Stimulated activated naive CD8-positive, alpha-beta T cell treated with anti-CD3 and anti-CD28 coated beads, Interleukin-15, amount 100 ng/mL, for 72 hours (primary cell): Measurements from ENCODE around the gene ZBTB46.

Experiments
- ATAC-seq: fragments of 150-1000 bp; cut with Tn5 transposase; 2 replicates; pipeline ENCODE4 v1.10.0; 2021; ENCODE audit warnings: mild to moderate bottlenecking, moderate library complexity
- DNase-seq, 2 donors: peaks; one replicate each; pipeline ENCODE4 v3.0.0; 2021 to 2022
- H3K27ac Mint-ChIP-seq, 2 donors: one replicate each; pipeline ENCODE4 v1.8.0; 2022; ENCODE audit warnings: mild to moderate bottlenecking in 2 of 2, mixed read lengths in 2 of 2, moderate library complexity in 2 of 2
- H3K27me3 Mint-ChIP-seq: one replicate; pipeline ENCODE4 v1.8.0; 2022; ENCODE audit warnings: mixed read lengths
- H3K4me1 Mint-ChIP-seq: one replicate; pipeline ENCODE4 v1.8.0; 2022; ENCODE audit warnings: mild to moderate bottlenecking, mixed read lengths
- H3K4me3 Mint-ChIP-seq, 2 donors: one replicate each; pipeline ENCODE4 v1.8.0; 2022; ENCODE audit warnings: mild to moderate bottlenecking in 2 of 2, mixed read lengths in 2 of 2, moderate library complexity in 1 of 2
- H3K9me3 Mint-ChIP-seq, 2 donors: one replicate each; pipeline ENCODE4 v1.8.0; 2022; ENCODE audit warnings: mixed read lengths in 2 of 2

Gene ZBTB46

GRCh38 chr20:63835021-63835858, 4.2 kb upstream of the ZBTB46 start:
- H3K9me3 Mint-ChIP-seq, result no peaks in the 10 kb centered on the region
- H3K4me1 Mint-ChIP-seq, result peaks cover 13% of the 10 kb centered on the region
- H3K27me3 Mint-ChIP-seq, result peaks cover 52% of the 10 kb centered on the region
- ATAC-seq, result peak; percentile 18
- no peak overlapping the region for H3K27ac Mint-ChIP-seq
- H3K4me3 Mint-ChIP-seq, result no peak overlapping the region
- no peak for DNase-seq

GRCh38 chr20:63834491-63834880, 3.4 kb upstream of the ZBTB46 start:
- H3K9me3 Mint-ChIP-seq, result no peaks in the 10 kb centered on the region
- peaks cover 55% of the 10 kb centered on the region for H3K27me3 Mint-ChIP-seq
- DNase-seq (no peak), ATAC-seq (no peak)
- H3K27ac Mint-ChIP-seq, result no peak overlapping the region
- peaks cover 21% of the 10 kb centered on the region for H3K4me1 Mint-ChIP-seq
- no peak overlapping the region for H3K4me3 Mint-ChIP-seq

GRCh38 chr20:63833776-63834490, 2.9 kb upstream of the ZBTB46 start:
- peaks cover 61% of the 10 kb centered on the region for H3K27me3 Mint-ChIP-seq
- H3K27ac Mint-ChIP-seq, result no peak overlapping the region
- no peak for ATAC-seq
- H3K4me1 Mint-ChIP-seq, result peaks cover 26% of the 10 kb centered on the region
- H3K4me3 Mint-ChIP-seq, result no peak overlapping the region
- no peaks in the 10 kb centered on the region for H3K9me3 Mint-ChIP-seq
- no peak for DNase-seq

- Mint-ChIP-seq H3K9me3 (no peaks in the 10 kb centered on the region), H3K4me1 (peaks cover 17% of the 10 kb centered on the region), H3K27me3 (peaks cover 59% of the 10 kb centered on the region), H3K27ac (no peak overlapping the region), H3K4me3 (peak overlapping the region; percentile 35 to 53)
- ATAC-seq (no peak), DNase-seq (no peak)
These were observed 1.1 kb upstream of the ZBTB46 start for GRCh38 chr20:63831993-63832686.

- H3K4me3 Mint-ChIP-seq, result peak overlapping the region in 1 of 2 donors; percentile 37
- ATAC-seq, result peak; percentile 3
- H3K27ac Mint-ChIP-seq, result no peak overlapping the region
- no peak for DNase-seq
- peaks cover 15% of the 10 kb centered on the region for H3K4me1 Mint-ChIP-seq
- peaks cover 60% of the 10 kb centered on the region for H3K27me3 Mint-ChIP-seq
- no peaks in the 10 kb centered on the region for H3K9me3 Mint-ChIP-seq
These were observed 555 bp upstream of the ZBTB46 start for GRCh38 chr20:63831646-63831992.

- Mint-ChIP-seq H3K4me3 (peak overlapping the region; percentile 88 to 89), H3K4me1 (peaks cover 15% of the 10 kb centered on the region), H3K9me3 (no peaks in the 10 kb centered on the region), H3K27me3 (peaks cover 73% of the 10 kb centered on the region), H3K27ac (no peak overlapping the region)
- peak; percentile 22 for ATAC-seq
- DNase-seq, result no peak
These were observed 874 bp downstream of the ZBTB46 start for GRCh38 chr20:63829945-63830835.

- ATAC-seq (no peak), DNase-seq (no peak)
- Mint-ChIP-seq H3K4me1 (peaks cover 15% of the 10 kb centered on the region), H3K4me3 (peak overlapping the region; percentile 88 to 89), H3K27ac (no peak overlapping the region), H3K9me3 (no peaks in the 10 kb centered on the region), H3K27me3 (peaks cover 76% of the 10 kb centered on the region)
These were observed 1.5 kb downstream of the ZBTB46 start for GRCh38 chr20:63829603-63829944.

GRCh38 chr20:63828951-63829350, 2.1 kb downstream of the ZBTB46 start:
- DNase-seq (no peak), ATAC-seq (no peak)
- Mint-ChIP-seq H3K4me3 (no peak overlapping the region), H3K27ac (no peak overlapping the region), H3K9me3 (no peaks in the 10 kb centered on the region), H3K27me3 (peaks cover 69% of the 10 kb centered on the region), H3K4me1 (peaks cover 15% of the 10 kb centered on the region)

- H3K27ac Mint-ChIP-seq, result no peak overlapping the region
- no peak overlapping the region for H3K4me3 Mint-ChIP-seq
- H3K4me1 Mint-ChIP-seq, result peaks cover 15% of the 10 kb centered on the region
- H3K9me3 Mint-ChIP-seq, result no peaks in the 10 kb centered on the region
- DNase-seq (no peak), ATAC-seq (no peak)
- peaks cover 65% of the 10 kb centered on the region for H3K27me3 Mint-ChIP-seq
These were observed 2.5 kb downstream of the ZBTB46 start for GRCh38 chr20:63828545-63828944.

GRCh38 chr20:63828124-63828523, 2.9 kb downstream of the ZBTB46 start:
- Mint-ChIP-seq H3K27ac (no peak overlapping the region), H3K4me1 (peaks cover 15% of the 10 kb centered on the region), H3K27me3 (peaks cover 61% of the 10 kb centered on the region), H3K4me3 (no peak overlapping the region), H3K9me3 (no peaks in the 10 kb centered on the region)
- no peak for DNase-seq
- no peak for ATAC-seq

GRCh38 chr20:63826753-63827152, 4.3 kb downstream of the ZBTB46 start:
- Mint-ChIP-seq H3K27ac (no peak overlapping the region), H3K27me3 (peaks cover 57% of the 10 kb centered on the region), H3K4me1 (peaks cover 15% of the 10 kb centered on the region), H3K9me3 (no peaks in the 10 kb centered on the region), H3K4me3 (no peak overlapping the region)
- no peak for ATAC-seq
- DNase-seq, result no peak

GRCh38 chr20:63825331-63826118, 5.5 kb downstream of the ZBTB46 start:
- peaks cover 58% of the 10 kb centered on the region for H3K27me3 Mint-ChIP-seq
- H3K9me3 Mint-ChIP-seq, result no peaks in the 10 kb centered on the region
- DNase-seq (no peak), ATAC-seq (no peak)
- H3K4me3 Mint-ChIP-seq, result no peak overlapping the region
- H3K4me1 Mint-ChIP-seq, result peaks cover 15% of the 10 kb centered on the region
- no peak overlapping the region for H3K27ac Mint-ChIP-seq

- ATAC-seq, result no peak
- Mint-ChIP-seq H3K4me3 (no peak overlapping the region), H3K27ac (no peak overlapping the region), H3K27me3 (peaks cover 41% of the 10 kb centered on the region), H3K4me1 (peaks cover under 1% of the 10 kb centered on the region), H3K9me3 (no peaks in the 10 kb centered on the region)
- DNase-seq, result no peak
These were observed 7.3 kb downstream of the ZBTB46 start for GRCh38 chr20:63823691-63824311.

GRCh38 chr20:63822276-63822696, 8.8 kb downstream of the ZBTB46 start:
- Mint-ChIP-seq H3K27me3 (peaks cover 32% of the 10 kb centered on the region), H3K4me1 (no peaks in the 10 kb centered on the region), H3K27ac (no peak overlapping the region), H3K9me3 (no peaks in the 10 kb centered on the region), H3K4me3 (no peak overlapping the region)
- DNase-seq, result no peak
- no peak for ATAC-seq
